HG02943 (cell line): ENCODE results near the gene DHRSX.
A peak's percentile ranks its signal among the peaks of the same experiment; 100 is the strongest.
"Not testable (repeated sequence)": the region's sequence is repeated elsewhere in the genome, so short reads cannot be mapped to it uniquely, and the experiment has no call there.

Experiments
- ATAC-seq: cut with Tn5 transposase; IDR thresholded peaks from one replicate; pipeline ENCODE4 v1.9.1; 2021; ENCODE audit warnings: mild to moderate bottlenecking, low read depth, moderate library complexity; ENCODE audit not compliant: unreplicated experiment

DHRSX gene

GRCh38 chrX:2500803-2501558 is at the start of gene DHRSX, which contains the start of gene ZBED1:
TSS of gene DHRSX (minus strand) at chrX:2500976. CDS start at chrX:2500925, 51 bp downstream.
TSS of gene ZBED1 (minus strand) at chrX:2500976. CDS start at chrX:2490719, 10,257 bp downstream.
- ATAC-seq = peak; percentile 66

GRCh38 chrX:2549876-2550275 is 49.1 kb upstream of the DHRSX start:
- ATAC-seq = no peak

- ATAC-seq = no peak
These were observed 48.1 kb upstream of the DHRSX start for GRCh38 chrX:2548711-2549423.

- no peak for ATAC-seq
These were observed 47.0 kb upstream of the DHRSX start for GRCh38 chrX:2547736-2548135.

- no peak for ATAC-seq
These were observed 45.7 kb upstream of the DHRSX start for GRCh38 chrX:2546496-2546895.

GRCh38 chrX:2545144-2545543 is 44.4 kb upstream of the DHRSX start:
- no peak for ATAC-seq

- no peak for ATAC-seq
These were observed 42.2 kb upstream of the DHRSX start for GRCh38 chrX:2542826-2543521.

GRCh38 chrX:2541603-2542002 is 40.8 kb upstream of the DHRSX start:
- no peak for ATAC-seq

- no peak for ATAC-seq
These were observed 39.7 kb upstream of the DHRSX start for GRCh38 chrX:2540426-2540947.

- no peak for ATAC-seq
These were observed 38.8 kb upstream of the DHRSX start for GRCh38 chrX:2539586-2539985.

GRCh38 chrX:2538031-2538757 is 37.4 kb upstream of the DHRSX start:
- no peak for ATAC-seq

GRCh38 chrX:2536974-2537373 is 36.2 kb upstream of the DHRSX start:
- no peak for ATAC-seq

GRCh38 chrX:2536141-2536540 is 35.4 kb upstream of the DHRSX start:
- ATAC-seq = no peak

- ATAC-seq = not testable (repeated sequence)
These were observed 33.7 kb upstream of the DHRSX start for GRCh38 chrX:2534261-2535021.

GRCh38 chrX:2533424-2533823 is 32.6 kb upstream of the DHRSX start:
- no peak for ATAC-seq

GRCh38 chrX:2526390-2526789 is 25.6 kb upstream of the DHRSX start:
- no peak for ATAC-seq

GRCh38 chrX:2523911-2524310 is 23.1 kb upstream of the DHRSX start:
- ATAC-seq = no peak

GRCh38 chrX:2521927-2522386 is 21.2 kb upstream of the DHRSX start:
- ATAC-seq = peak; percentile 32

GRCh38 chrX:2521092-2521926 is 20.5 kb upstream of the DHRSX start:
- peak; percentile 59 for ATAC-seq
